ENCODE data around the gene PANK4. TPM values are rescaled to one million over a fixed set of nuclear protein-coding genes. Genes with fewer than 3 reads are reported as not detected.
"Not testable (repeated sequence)": the region's sequence is repeated elsewhere in the genome, so short reads cannot be mapped to it uniquely, and the experiment has no call there.

Gene PANK4
- total and polyA plus RNA-seq, 4 donors = 5.5 to 28.2 (median 20.9) TPM

DNA sequence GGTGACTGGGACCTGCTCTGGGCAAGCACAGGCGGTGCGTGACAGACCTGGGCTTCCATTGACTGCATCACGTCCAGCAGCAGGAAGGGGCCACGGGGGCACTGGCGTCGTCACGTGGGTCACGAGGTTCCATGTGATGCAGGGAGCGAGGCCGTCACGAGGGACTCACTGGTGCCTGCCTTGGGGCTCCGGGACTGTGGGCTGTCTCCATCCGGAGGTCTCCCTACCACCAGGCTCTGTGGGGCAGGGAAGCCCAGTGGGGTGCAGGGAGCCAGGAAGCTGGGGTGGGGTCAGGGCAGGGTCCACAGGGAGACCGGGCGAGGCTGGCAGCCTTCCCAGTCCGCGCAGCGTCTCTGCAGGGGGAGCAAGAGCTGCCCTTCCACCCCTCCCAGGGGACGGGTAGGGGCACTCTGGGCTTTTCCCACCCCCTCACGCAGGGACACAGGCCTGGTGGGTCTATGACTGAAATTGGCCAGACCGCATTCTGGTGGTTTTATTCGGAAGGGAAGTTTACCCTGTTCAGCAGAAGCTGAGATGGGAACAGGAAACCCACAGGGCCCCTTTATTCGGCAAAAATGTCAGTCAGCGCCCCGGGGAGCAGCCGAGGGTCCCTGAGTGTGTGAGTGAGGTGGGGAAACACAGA, 29.4 kb upstream of the PANK4 start:
- Histone ChIP-seq H3K36me3 (ENCODE audit: control insufficient read depth in 1 of 2, insufficient read depth in 2 of 2, low read length in 1 of 2) (no peaks in the 10 kb centered on the region), H3K4me3 (ENCODE audit: low read length in 2 of 2) (peak overlapping the region; percentile 34 to 40), H3K9me3 (ENCODE audit: control insufficient read depth, low read length) (no peaks in the 10 kb centered on the region), H3K4me1 (ENCODE audit: control insufficient read depth in 1 of 2, insufficient read depth in 2 of 2, low read length in 2 of 2) (no peaks in the 10 kb centered on the region), H3K27ac (ENCODE audit: low read depth in 1 of 2, low read length in 2 of 2) (no peak overlapping the region), H3K27me3 (ENCODE audit: control insufficient read depth in 1 of 2, insufficient read depth in 2 of 2, low read length in 1 of 2) (no peaks in the 10 kb centered on the region)
- intact Hi-C loops (cut with DNase I) = no loop called here
- ATAC-seq (ENCODE audit: low FRiP score) (peak; percentile 78), DNase-seq (peak; percentile 91 to 96)
- WGBS, 2 donors = 12 to 16% methylated on average over 26 of the region's 26 CpGs

GRCh38 chr1:2554621-2555387, 28.4 kb upstream of the PANK4 start:
- 71 to 76% methylated on average over 19 of the region's 19 CpGs for WGBS, 2 donors
- H3K4me3 ChIP-seq (ENCODE audit: low read length in 2 of 2) = no peak overlapping the region
- H3K36me3 ChIP-seq (ENCODE audit: control insufficient read depth in 1 of 2, insufficient read depth in 2 of 2, low read length in 1 of 2) = no peaks in the 10 kb centered on the region
- no peaks in the 10 kb centered on the region for H3K9me3 ChIP-seq (ENCODE audit: control insufficient read depth, low read length)
- peak in 1 of 2 donors; percentile 64 for DNase-seq
- intact Hi-C loops (cut with DNase I) = no loop called here
- no peak overlapping the region for H3K27ac ChIP-seq (ENCODE audit: low read depth in 1 of 2, low read length in 2 of 2)
- no peak for ATAC-seq (ENCODE audit: low FRiP score)
- no peaks in the 10 kb centered on the region for H3K27me3 ChIP-seq (ENCODE audit: control insufficient read depth in 1 of 2, insufficient read depth in 2 of 2, low read length in 1 of 2)
- no peaks in the 10 kb centered on the region for H3K4me1 ChIP-seq (ENCODE audit: control insufficient read depth in 1 of 2, insufficient read depth in 2 of 2, low read length in 2 of 2)

GRCh38 chr1:2553871-2554620, 27.6 kb upstream of the PANK4 start:
- H3K27ac ChIP-seq (ENCODE audit: low read depth in 1 of 2, low read length in 2 of 2) = no peak overlapping the region

GRCh38 chr1:2553076-2553475, 26.7 kb upstream of the PANK4 start:
- H3K27ac ChIP-seq (ENCODE audit: low read depth in 1 of 2, low read length in 2 of 2); H3K27me3 ChIP-seq (ENCODE audit: control insufficient read depth in 1 of 2, insufficient read depth in 2 of 2, low read length in 1 of 2); ATAC-seq (ENCODE audit: low FRiP score); DNase-seq; intact Hi-C loops (cut with DNase I); H3K9me3 ChIP-seq (ENCODE audit: control insufficient read depth, low read length); H3K4me1 ChIP-seq (ENCODE audit: control insufficient read depth in 1 of 2, insufficient read depth in 2 of 2, low read length in 2 of 2); H3K36me3 ChIP-seq (ENCODE audit: control insufficient read depth in 1 of 2, insufficient read depth in 2 of 2, low read length in 1 of 2); H3K4me3 ChIP-seq (ENCODE audit: low read length in 2 of 2): not testable (repeated sequence)
- WGBS, 2 donors = 82 to 93% methylated on average over 3 to 9 of the region's 9 CpGs

More at GRCh38 chr1:2553871-2554620, 27.6 kb upstream of the PANK4 start:
- Histone ChIP-seq H3K4me1 (ENCODE audit: control insufficient read depth in 1 of 2, insufficient read depth in 2 of 2, low read length in 2 of 2) (no peaks in the 10 kb centered on the region), H3K27me3 (ENCODE audit: control insufficient read depth in 1 of 2, insufficient read depth in 2 of 2, low read length in 1 of 2) (no peaks in the 10 kb centered on the region), H3K4me3 (ENCODE audit: low read length in 2 of 2) (no peak overlapping the region), H3K9me3 (ENCODE audit: control insufficient read depth, low read length) (no peaks in the 10 kb centered on the region), H3K36me3 (ENCODE audit: control insufficient read depth in 1 of 2, insufficient read depth in 2 of 2, low read length in 1 of 2) (no peaks in the 10 kb centered on the region)
- DNase-seq = no peak
- intact Hi-C loops (cut with DNase I) = no loop called here
- 92 to 94% methylated on average over 21 to 30 of the region's 30 CpGs for WGBS, 2 donors
- ATAC-seq (ENCODE audit: low FRiP score) = no peak

DNA sequence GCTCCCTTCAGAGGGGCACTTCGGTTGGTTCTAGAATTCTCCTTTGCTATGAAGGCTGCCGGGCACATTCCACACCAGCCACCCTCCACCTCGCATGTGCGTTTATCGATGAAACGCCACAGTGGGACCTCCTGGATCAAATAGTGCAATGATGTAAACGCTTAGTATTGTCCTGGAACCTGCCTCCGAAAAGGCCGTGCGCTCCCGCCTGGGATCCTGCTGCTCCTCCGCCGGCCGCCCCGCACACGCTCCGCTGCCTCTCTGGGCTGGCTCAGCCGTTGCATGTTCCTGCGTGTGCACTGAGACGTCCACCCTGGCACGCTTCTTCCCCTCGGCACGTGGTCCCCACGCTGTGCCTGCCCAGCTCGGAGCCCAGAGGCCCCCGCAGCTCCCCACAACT, 25.8 kb upstream of the PANK4 start:
- no peak for ATAC-seq (ENCODE audit: low FRiP score)
- H3K9me3 ChIP-seq (ENCODE audit: control insufficient read depth, low read length) = no peaks in the 10 kb centered on the region
- DNase-seq = no peak
- intact Hi-C loops (cut with DNase I) = no loop called here
- H3K27me3 ChIP-seq (ENCODE audit: control insufficient read depth in 1 of 2, insufficient read depth in 2 of 2, low read length in 1 of 2) = no peaks in the 10 kb centered on the region
- H3K4me1 ChIP-seq (ENCODE audit: control insufficient read depth in 1 of 2, insufficient read depth in 2 of 2, low read length in 2 of 2) = no peaks in the 10 kb centered on the region
- 94 to 95% methylated on average over 26 of the region's 26 CpGs for WGBS, 2 donors
- H3K27ac ChIP-seq (ENCODE audit: low read depth in 1 of 2, low read length in 2 of 2) = no peak overlapping the region
- H3K36me3 ChIP-seq (ENCODE audit: control insufficient read depth in 1 of 2, insufficient read depth in 2 of 2, low read length in 1 of 2) = no peaks in the 10 kb centered on the region
- no peak overlapping the region for H3K4me3 ChIP-seq (ENCODE audit: low read length in 2 of 2)

DNA sequence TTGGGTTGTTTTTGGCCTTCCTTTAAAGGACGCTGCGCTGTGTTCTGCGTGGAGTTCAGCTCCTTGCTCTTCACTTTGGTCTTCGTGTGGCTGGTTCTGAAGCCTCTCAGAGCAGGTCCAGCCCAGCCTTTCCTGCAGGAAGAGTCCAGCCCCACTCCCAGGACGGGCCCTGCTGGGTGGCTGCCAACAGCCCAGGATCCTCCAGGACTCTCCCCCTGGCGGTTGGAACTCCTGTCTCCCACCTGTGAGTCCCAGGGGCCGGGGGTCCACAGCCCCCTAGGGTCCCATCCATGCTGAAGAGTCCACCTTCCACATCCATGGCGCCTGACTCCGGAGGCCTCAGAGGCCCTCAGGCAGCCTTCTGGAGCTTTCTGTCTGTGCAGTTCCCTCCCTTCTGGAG, 25.1 kb upstream of the PANK4 start:
- H3K4me1 ChIP-seq (ENCODE audit: control insufficient read depth in 1 of 2, insufficient read depth in 2 of 2, low read length in 2 of 2); H3K27ac ChIP-seq (ENCODE audit: low read depth in 1 of 2, low read length in 2 of 2); H3K36me3 ChIP-seq (ENCODE audit: control insufficient read depth in 1 of 2, insufficient read depth in 2 of 2, low read length in 1 of 2); DNase-seq; H3K27me3 ChIP-seq (ENCODE audit: control insufficient read depth in 1 of 2, insufficient read depth in 2 of 2, low read length in 1 of 2); H3K4me3 ChIP-seq (ENCODE audit: low read length in 2 of 2); intact Hi-C loops (cut with DNase I); H3K9me3 ChIP-seq (ENCODE audit: control insufficient read depth, low read length); ATAC-seq (ENCODE audit: low FRiP score): not testable (repeated sequence)
- WGBS, 2 donors = 86 to 89% methylated on average over 9 of the region's 9 CpGs

DNA sequence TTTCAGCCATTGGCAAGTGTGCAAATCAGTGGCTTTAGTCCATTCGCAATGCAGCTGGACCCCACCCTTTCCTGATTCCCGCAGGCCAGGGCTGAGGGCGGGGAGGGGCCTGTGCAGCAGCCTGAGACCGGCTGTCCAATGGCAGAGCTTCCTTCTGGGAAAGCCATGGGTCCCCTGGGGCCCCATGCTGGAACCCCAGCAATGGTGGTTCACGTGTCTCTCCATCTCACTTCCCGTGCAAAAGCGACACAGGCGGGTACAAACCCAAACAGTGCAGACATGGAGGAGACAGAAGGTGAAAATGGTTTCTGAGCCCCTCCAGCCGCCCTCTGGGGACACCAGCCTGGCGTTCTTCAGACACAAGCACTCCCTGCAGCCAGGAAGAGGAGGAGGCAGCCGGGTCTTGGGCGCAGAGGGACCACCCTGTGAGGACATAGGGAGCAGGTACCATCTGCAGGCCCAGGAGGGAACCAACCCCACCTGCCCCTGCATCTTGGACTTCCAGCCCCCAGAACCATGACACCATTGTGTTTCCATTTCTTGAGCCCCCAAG, 24.0 kb upstream of the PANK4 start:
- DNase-seq; H3K4me3 ChIP-seq (ENCODE audit: low read length in 2 of 2); H3K27ac ChIP-seq (ENCODE audit: low read depth in 1 of 2, low read length in 2 of 2); H3K36me3 ChIP-seq (ENCODE audit: control insufficient read depth in 1 of 2, insufficient read depth in 2 of 2, low read length in 1 of 2); H3K9me3 ChIP-seq (ENCODE audit: control insufficient read depth, low read length); H3K27me3 ChIP-seq (ENCODE audit: control insufficient read depth in 1 of 2, insufficient read depth in 2 of 2, low read length in 1 of 2); intact Hi-C loops (cut with DNase I); H3K4me1 ChIP-seq (ENCODE audit: control insufficient read depth in 1 of 2, insufficient read depth in 2 of 2, low read length in 2 of 2); ATAC-seq (ENCODE audit: low FRiP score): not testable (repeated sequence)
- 77 to 78% methylated on average over 8 to 12 of the region's 12 CpGs for WGBS, 2 donors

GRCh38 chr1:2549367-2550029, 23.1 kb upstream of the PANK4 start:
- intact Hi-C loops (cut with DNase I) = loop anchor here (2.0 to 10.0 kb wide), 3 partner anchors 95 to 355 kb away; partner anchors contain the start of gene FAAP20 (in 1 of the 2)
- not testable (repeated sequence) for H3K36me3 ChIP-seq (ENCODE audit: control insufficient read depth in 1 of 2, insufficient read depth in 2 of 2, low read length in 1 of 2); H3K4me1 ChIP-seq (ENCODE audit: control insufficient read depth in 1 of 2, insufficient read depth in 2 of 2, low read length in 2 of 2); H3K9me3 ChIP-seq (ENCODE audit: control insufficient read depth, low read length); H3K27me3 ChIP-seq (ENCODE audit: control insufficient read depth in 1 of 2, insufficient read depth in 2 of 2, low read length in 1 of 2); DNase-seq; ATAC-seq (ENCODE audit: low FRiP score); H3K4me3 ChIP-seq (ENCODE audit: low read length in 2 of 2)
- 91 to 94% methylated on average over 23 to 26 of the region's 28 CpGs for WGBS, 2 donors
- H3K27ac ChIP-seq (ENCODE audit: low read depth in 1 of 2, low read length in 2 of 2) = peak overlapping the region; percentile 30 to 95
